Lung (tissue), 12 donors: Measurements from ENCODE around the gene ZNRD2. TPM values are rescaled to one million over a fixed set of nuclear protein-coding genes. Genes with fewer than 3 reads are reported as not detected.

Experiments
- ATAC-seq: fragments of 200-7000 bp; cut with Tn5 transposase; one replicate; pipeline ENCODE4 v1.9.1; 2020; ENCODE audit warnings: moderate number of reproducible peaks; ENCODE audit not compliant: insufficient read depth, low FRiP score
- DNase-seq, 3 donors: peaks; one replicate each; pipeline ENCODE4 v3.0.0-alpha.2; 2013 to 2017
- H3K27ac ChIP-seq, 2 donors: one replicate each; pipeline ENCODE4 v1.5.1; 2013; ENCODE audit warnings: mild to moderate bottlenecking in 2 of 2, moderate library complexity in 2 of 2, control low read depth in 1 of 2, inconsistent platforms in 1 of 2, low read depth in 1 of 2, low read length in 1 of 2
- H3K27me3 ChIP-seq, 3 donors: one replicate each; pipeline ENCODE4 v1.5.1; 2013; ENCODE audit warnings: low read length in 2 of 3; ENCODE audit not compliant: control insufficient read depth in 3 of 3, insufficient read depth in 3 of 3
- H3K36me3 ChIP-seq, 4 donors: one replicate each; pipeline ENCODE4 v1.5.1; 2013; ENCODE audit warnings: low read length in 4 of 4, mild to moderate bottlenecking in 1 of 4, moderate library complexity in 1 of 4; ENCODE audit not compliant: control insufficient read depth in 4 of 4, insufficient read depth in 4 of 4
- H3K4me1 ChIP-seq, 5 donors: one replicate each; pipeline ENCODE4 v1.5.1; 2013; ENCODE audit warnings: low read length in 5 of 5, mild to moderate bottlenecking in 2 of 5, moderate library complexity in 1 of 5; ENCODE audit not compliant: control insufficient read depth in 5 of 5, insufficient read depth in 5 of 5
- H3K4me3 ChIP-seq: one replicate; pipeline ENCODE4 v1.5.1; 2013; ENCODE audit warnings: mild to moderate bottlenecking, control low read depth, moderate library complexity
- H3K9ac ChIP-seq, 2 donors: one replicate each; pipeline ENCODE4 v1.5.1; 2013; ENCODE audit warnings: low read length in 2 of 2, control low read depth in 1 of 2; ENCODE audit not compliant: insufficient read depth in 1 of 2
- H3K9me3 ChIP-seq, 4 donors: one replicate each; pipeline ENCODE4 v1.5.1; 2013; ENCODE audit warnings: low read length in 3 of 4, mild to moderate bottlenecking in 1 of 4, moderate library complexity in 1 of 4; ENCODE audit not compliant: control insufficient read depth in 4 of 4, insufficient read depth in 3 of 4
- CTCF ChIP-seq: IDR thresholded peaks from 2 replicates; pipeline ENCODE4 v1.5.1; 2012; ENCODE audit warnings: mild to moderate bottlenecking; ENCODE audit errors: control extremely low read depth, extremely low read depth
- WGBS, 2 donors: extraction: QIAGEN DNeasy Blood & Tissue Kit; methylation state at CpG; one replicate each; pipeline ENCODE4 v1.1.7; 2013; 5-methylcytosine and 5-hydroxymethylcytosine counted together
- polyA plus RNA-seq, 2 donors: library from polyadenylated mRNA; stranded (reverse); fragments of 200-250 nt; gene quantifications; one replicate each; pipeline ENCODE4 v1.2.1, GENCODE V29; 2013
- total RNA-seq, 2 donors: library from RNA; depleted of rRNA in 1 of 2; stranded (reverse); fragments of >200 nt in 1 of 2; gene quantifications; one replicate each; pipeline ENCODE4 v1.2.1, GENCODE V29; 2014 to 2021
- donor health status: control.
- donor health status: control.
- donor health status: Bipolar disorder and iron deficiency.
- donor health status: healthy.
- donor health status: DM: yes; HTN: yes; CAD: no.

ZNRD2 gene
- total and polyA plus RNA-seq, 4 donors: 22.0 to 81.5 (median 50.8) TPM

DNA sequence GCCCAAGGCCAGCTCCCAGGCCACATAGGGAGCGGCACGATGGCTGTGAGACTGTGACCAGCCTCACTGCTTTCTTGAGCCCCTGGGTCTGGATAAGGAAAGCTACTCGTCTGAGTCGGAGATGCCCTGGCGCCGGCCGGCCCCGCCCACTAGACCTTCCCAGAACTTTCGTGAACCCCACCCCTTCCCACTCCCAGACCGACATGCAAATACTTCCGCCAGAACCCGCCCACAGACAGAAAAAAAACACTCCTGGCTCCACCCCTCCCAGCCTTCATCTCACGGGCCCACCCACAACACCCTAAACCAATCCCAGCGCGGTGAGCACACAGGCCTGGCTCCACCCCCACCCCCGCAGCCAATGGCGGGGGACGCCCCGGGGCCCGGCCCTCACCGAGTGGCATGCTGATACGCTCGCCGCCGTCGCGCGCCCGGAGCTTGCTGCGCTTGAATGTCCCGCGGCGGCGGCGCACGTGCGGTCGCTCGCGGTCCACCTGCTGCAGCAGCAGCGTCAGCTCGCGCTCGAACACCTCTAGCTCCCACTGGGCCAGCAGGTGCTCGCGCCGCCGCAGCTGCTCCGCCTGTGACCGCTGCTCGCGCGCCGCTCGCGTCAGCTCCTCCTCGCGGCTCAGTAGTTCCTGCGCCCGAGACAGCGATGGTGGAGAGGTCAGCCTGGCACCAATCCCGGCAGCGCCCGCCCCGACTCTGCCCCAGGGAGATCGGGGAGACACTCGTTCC is 36.8 kb downstream of the ZNRD2 start:
- peaks cover 0 to 32% (median 7%) of the 10 kb centered on the region in 5 donors for H3K4me1 ChIP-seq
- H3K36me3 ChIP-seq: peaks cover 4 to 57% (median 31%) of the 10 kb centered on the region in 4 donors
- ATAC-seq (peak; percentile 87), DNase-seq (peak; percentile 96)
- H3K9ac ChIP-seq: no peak overlapping the region
- H3K27ac ChIP-seq: peak overlapping the region; percentile 66 to 74
- 46 to 79% methylated on average over 67 of the region's 67 CpGs for WGBS, 2 donors
- H3K4me3 ChIP-seq: no peak overlapping the region
- no peaks in the 10 kb centered on the region for H3K9me3 ChIP-seq
- no peaks in the 10 kb centered on the region for H3K27me3 ChIP-seq
- TF ChIP-seq CTCF: no peak

DNA sequence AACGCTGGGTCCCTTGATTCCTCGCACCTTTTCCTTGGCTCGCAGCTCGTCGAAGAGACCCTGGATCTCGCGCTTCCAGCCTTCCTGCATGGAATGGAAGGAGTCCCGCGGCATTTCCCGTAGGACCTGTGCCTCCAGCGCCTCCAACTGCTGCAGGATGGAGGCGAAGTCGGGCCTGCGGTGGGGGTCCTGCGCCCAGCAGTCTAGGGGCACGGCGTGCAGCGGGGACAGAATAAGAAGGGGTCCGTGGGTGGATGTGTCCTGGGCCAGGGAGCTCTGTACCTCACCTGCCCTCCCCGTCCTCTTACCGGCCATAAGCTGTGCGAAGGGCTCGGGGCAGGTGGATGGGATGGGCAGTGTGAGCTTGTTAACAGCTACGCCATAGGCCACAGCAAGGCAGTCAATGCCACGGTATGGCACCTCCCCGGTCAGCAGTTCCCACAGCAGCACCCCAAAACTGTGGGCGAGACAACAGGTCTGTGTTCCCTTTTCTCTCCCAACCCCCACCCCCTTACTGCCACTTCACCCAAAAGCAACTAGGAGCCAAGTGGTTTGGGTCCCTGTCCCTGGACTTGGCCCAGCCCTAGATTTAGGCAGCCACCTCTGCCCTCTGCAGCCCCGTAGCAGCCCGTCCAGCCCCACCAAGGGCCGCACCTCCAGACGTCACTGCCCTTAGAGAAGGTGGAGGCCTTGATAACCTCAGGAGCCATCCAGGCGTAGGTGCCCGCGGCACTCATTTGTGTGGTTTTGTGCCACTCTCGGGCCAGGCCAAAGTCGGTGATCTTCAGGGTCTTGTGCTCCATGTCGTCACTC is 37.5 kb downstream of the ZNRD2 start:
- ATAC-seq: no peak
- WGBS, 2 donors: 85 to 91% methylated on average over 37 of the region's 37 CpGs
- H3K4me3 ChIP-seq: no peak overlapping the region

DNA sequence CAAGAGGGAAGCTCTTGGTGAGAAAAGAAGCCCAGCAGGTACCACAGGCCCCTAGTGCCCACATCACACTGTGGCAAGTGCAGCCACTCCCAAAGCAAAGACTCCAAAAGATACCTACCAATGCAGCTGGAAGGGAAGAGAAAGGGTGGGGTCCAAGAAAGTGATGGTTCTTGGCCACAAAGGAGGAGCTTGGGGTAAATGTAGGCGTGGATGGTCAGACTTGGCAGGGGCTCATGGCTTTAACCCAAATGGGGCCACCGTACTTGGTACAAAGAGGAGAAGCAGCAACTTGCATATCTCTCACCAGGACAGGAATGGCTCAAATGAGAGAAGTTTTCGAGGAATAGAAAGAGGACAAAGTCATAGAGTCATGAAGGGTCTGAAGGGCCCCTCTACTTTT is 39.0 kb downstream of the ZNRD2 start:
- Histone ChIP-seq H3K9ac (no peak overlapping the region), H3K4me1 (peaks cover 3 to 45% (median 7%) of the 10 kb centered on the region in 5 donors), H3K9me3 (no peaks in the 10 kb centered on the region), H3K27me3 (no peaks in the 10 kb centered on the region), H3K36me3 (peaks cover 4 to 57% (median 24%) of the 10 kb centered on the region in 4 donors), H3K4me3 (no peak overlapping the region), H3K27ac (no peak overlapping the region)
- TF ChIP-seq CTCF: no peak
- WGBS, 2 donors: 46 to 69% methylated on average over 3 of the region's 3 CpGs
- DNase-seq: no peak
- no peak for ATAC-seq

More for the DNA sequence above, 37.5 kb downstream of the ZNRD2 start:
- peaks cover 4 to 61% (median 33%) of the 10 kb centered on the region in 4 donors for H3K36me3 ChIP-seq
- H3K4me1 ChIP-seq: peaks cover 0 to 39% (median 7%) of the 10 kb centered on the region in 5 donors
- no peaks in the 10 kb centered on the region for H3K9me3 ChIP-seq
- H3K27me3 ChIP-seq: no peaks in the 10 kb centered on the region
- DNase-seq: no peak
- H3K27ac ChIP-seq: peak overlapping the region in 1 of 2 donors; percentile 20
- H3K9ac ChIP-seq: no peak overlapping the region
- no peak for TF ChIP-seq CTCF
